A172 (cell line): ENCODE measurements around the gene PVALEF. TPM values are rescaled to one million over a fixed set of nuclear protein-coding genes. Genes with fewer than 3 reads are reported as not detected.

Source experiments
- DNase-seq: peaks from one replicate; pipeline ENCODE4 v3.0.0-alpha.2; 2015; ENCODE audit warnings: low spot score
- total RNA-seq: library from RNA; depleted of rRNA; stranded (reverse); fragments of >200 nt; shearing (Covaris generic); gene quantifications from 2 replicates; pipeline ENCODE4 v1.2.3, GENCODE V29; 2014

The PVALEF gene
- total RNA-seq, 1 experiment from 2014 or later, result not detected

- DNase-seq, result no peak
These were observed 2.8 kb upstream of the PVALEF start for GRCh38 chr17:81162491-81162890.

- no peak for DNase-seq
These were observed 2.1 kb upstream of the PVALEF start for GRCh38 chr17:81163051-81163695.

- DNase-seq, result no peak
These were observed 1.5 kb upstream of the PVALEF start for GRCh38 chr17:81163703-81164370.

GRCh38 chr17:81164371-81165245, 699 bp upstream of the PVALEF start:
- no peak for DNase-seq

GRCh38 chr17:81166033-81166492, 756 bp downstream of the PVALEF start, which contains the start of gene AATK:
Gene AATK, minus strand, starts transcription at chr17:81166221. Its CDS starts 229 bp downstream, at chr17:81165992.
- DNase-seq, result no peak

- no peak for DNase-seq
These were observed 1.9 kb downstream of the PVALEF start for GRCh38 chr17:81167194-81167524.

- no peak for DNase-seq
These were observed 2.3 kb downstream of the PVALEF start for GRCh38 chr17:81167638-81168037.

- no peak for DNase-seq
These were observed 4.6 kb downstream of the PVALEF start for GRCh38 chr17:81169870-81170309.

- no peak for DNase-seq
These were observed 5.6 kb downstream of the PVALEF start for GRCh38 chr17:81170727-81171494.

GRCh38 chr17:81171941-81172340, 6.6 kb downstream of the PVALEF start:
- DNase-seq, result no peak

- DNase-seq, result no peak
These were observed 7.9 kb downstream of the PVALEF start for GRCh38 chr17:81173052-81173761.

GRCh38 chr17:81173762-81174155, 8.5 kb downstream of the PVALEF start:
- DNase-seq, result no peak

GRCh38 chr17:81176666-81177065, 11.4 kb downstream of the PVALEF start:
- no peak for DNase-seq

GRCh38 chr17:81178136-81179091, 13.1 kb downstream of the PVALEF start:
- no peak for DNase-seq

- DNase-seq, result no peak
These were observed 13.9 kb downstream of the PVALEF start for GRCh38 chr17:81179220-81179619.

- no peak for DNase-seq
These were observed 14.6 kb downstream of the PVALEF start for GRCh38 chr17:81179861-81180260.

GRCh38 chr17:81180836-81181810, 15.8 kb downstream of the PVALEF start:
- DNase-seq, result no peak

GRCh38 chr17:81181811-81182185, 16.5 kb downstream of the PVALEF start:
- no peak for DNase-seq

GRCh38 chr17:81182596-81182995, 17.3 kb downstream of the PVALEF start:
- DNase-seq, result no peak
